Activated naive CD4-positive, alpha-beta T cell treated with anti-CD3 and anti-CD28 coated beads, Interleukin-2, amount 10 ng/mL, durations not matched to agents 7 days and 5 days (primary cell): ENCODE measurements around the gene NRBF2.

Experiments
- CTCF ChIA-PET: fragments of 350-600 bp; sonication (Branson Sonifier 250); formaldehyde crosslinking; loops from one replicate; lab custom pipeline; 2021; ENCODE audit warnings: antibody characterized with exemption; lab: Charles Lee
- DNase-seq: peaks from one replicate; pipeline ENCODE4 v3.0.0-alpha.2; 2020
- H3K27ac Mint-ChIP-seq: one replicate; pipeline ENCODE4 v1.8.0; 2021; ENCODE audit warnings: mild to moderate bottlenecking, moderate library complexity, mixed read lengths
- H3K27me3 Mint-ChIP-seq: one replicate; pipeline ENCODE4 v1.8.0; 2021; ENCODE audit warnings: mild to moderate bottlenecking, mixed read lengths
- H3K36me3 Mint-ChIP-seq: one replicate; pipeline ENCODE4 v1.8.0; 2021; ENCODE audit warnings: mixed read lengths
- H3K4me1 Mint-ChIP-seq: one replicate; pipeline ENCODE4 v1.8.0; 2021; ENCODE audit warnings: mixed read lengths
- H3K4me3 Mint-ChIP-seq: one replicate; pipeline ENCODE4 v1.8.0; 2021; ENCODE audit warnings: mild to moderate bottlenecking, moderate library complexity, mixed read lengths
- H3K9me3 Mint-ChIP-seq: one replicate; pipeline ENCODE4 v1.8.0; 2021; ENCODE audit warnings: mixed read lengths

Gene NRBF2

GRCh38 chr10:63197344-63198092 is 64.4 kb downstream of the NRBF2 start:
- Mint-ChIP-seq H3K27me3 (no peaks in the 10 kb centered on the region), H3K9me3 (no peaks in the 10 kb centered on the region), H3K27ac (no peak overlapping the region), H3K4me3 (no peak overlapping the region), H3K36me3 (peaks cover 37% of the 10 kb centered on the region), H3K4me1 (peaks cover 2% of the 10 kb centered on the region)
- CTCF ChIA-PET = no interaction called here
- no peak for DNase-seq

- H3K27ac Mint-ChIP-seq = no peak overlapping the region
- peaks cover 10% of the 10 kb centered on the region for H3K4me1 Mint-ChIP-seq
- no peak overlapping the region for H3K4me3 Mint-ChIP-seq
- peaks cover 27% of the 10 kb centered on the region for H3K36me3 Mint-ChIP-seq
- CTCF ChIA-PET = interaction anchor here (0.7 kb wide), 1 partner anchor 15 kb away, joined by 3 read pairs; no protein-coding TSS in a partner anchor
- DNase-seq = no peak
- no peaks in the 10 kb centered on the region for H3K9me3 Mint-ChIP-seq
- H3K27me3 Mint-ChIP-seq = no peaks in the 10 kb centered on the region
These were observed 66.6 kb downstream of the NRBF2 start for GRCh38 chr10:63199716-63200115.

GRCh38 chr10:63200431-63200830 is 67.3 kb downstream of the NRBF2 start:
- CTCF ChIA-PET = interaction anchor here (0.7 to 1.1 kb wide), 2 partner anchors 14 to 27 kb away, joined by 3 read pairs; no protein-coding TSS in a partner anchor
- peaks cover 15% of the 10 kb centered on the region for H3K4me1 Mint-ChIP-seq
- H3K4me3 Mint-ChIP-seq = no peak overlapping the region
- no peak for DNase-seq
- H3K27ac Mint-ChIP-seq = no peak overlapping the region
- H3K27me3 Mint-ChIP-seq = no peaks in the 10 kb centered on the region
- no peaks in the 10 kb centered on the region for H3K9me3 Mint-ChIP-seq
- peaks cover 30% of the 10 kb centered on the region for H3K36me3 Mint-ChIP-seq

GRCh38 chr10:63201118-63201517 is 68.0 kb downstream of the NRBF2 start:
- CTCF ChIA-PET = interaction anchor here (1.0 to 1.1 kb wide), 3 partner anchors 27 to 519 kb away, joined by 3 read pairs; no protein-coding TSS in a partner anchor
- no peak for DNase-seq
- peaks cover 17% of the 10 kb centered on the region for H3K4me1 Mint-ChIP-seq
- no peak overlapping the region for H3K27ac Mint-ChIP-seq
- H3K4me3 Mint-ChIP-seq = no peak overlapping the region
- H3K36me3 Mint-ChIP-seq = peaks cover 32% of the 10 kb centered on the region
- H3K9me3 Mint-ChIP-seq = no peaks in the 10 kb centered on the region
- H3K27me3 Mint-ChIP-seq = no peaks in the 10 kb centered on the region
